Measurements from ENCODE around the gene EXOSC3. TPM values are rescaled to one million over a fixed set of nuclear protein-coding genes. Genes with fewer than 3 reads are reported as not detected.

The EXOSC3 gene
- total RNA-seq, 1 experiment from 2014 or later, result 81.0 TPM

GRCh38 chr9:37778534-37778933, 6.3 kb downstream of the EXOSC3 start:
- Mint-ChIP-seq H3K9me3 (no peaks in the 10 kb centered on the region), H3K27me3 (ENCODE audit: low read depth) (no peaks in the 10 kb centered on the region), H3K4me3 (no peak overlapping the region), H3K27ac (no peak overlapping the region; a peak in 1 of 7 replicates), H3K4me1 (peaks cover 3 to 6% of the 10 kb centered on the region in 2 experiments; a peak in 3 of 4 replicates), H3K36me3 (ENCODE audit: insufficient read depth in 1 of 3, low read depth in 3 of 3) (peaks cover 38 to 67% (median 61%) of the 10 kb centered on the region in 3 experiments; a peak in 6 of 7 replicates)
- no peak overlapping the region for H3K23ac ChIP-seq (ENCODE audit: insufficient read length, low read depth, low read length)
- no peak overlapping the region for H2BK12ac ChIP-seq (ENCODE audit: insufficient read length, low read depth, low read length)
- H2AK5ac ChIP-seq (ENCODE audit: insufficient read length, low read length), result no peak overlapping the region
- H3K27ac ChIP-seq (ENCODE audit: insufficient read length, low read depth, low read length), result no peak overlapping the region
- H2BK20ac ChIP-seq (ENCODE audit: low read depth, low read length, poor library complexity, severe bottlenecking), result no peak overlapping the region
- H4K91ac ChIP-seq (ENCODE audit: insufficient read length, low read depth, low read length), result no peak overlapping the region
- H3K4ac ChIP-seq (ENCODE audit: low read depth, low read length), result no peak overlapping the region
- peaks cover 2% of the 10 kb centered on the region for H3K79me1 ChIP-seq (ENCODE audit: insufficient read depth, low read depth, low read length, poor library complexity, severe bottlenecking)
- H3K9me3 ChIP-seq (ENCODE audit: control insufficient read depth, low read depth, low read length), result no peaks in the 10 kb centered on the region
- WGBS (ENCODE audit: extremely low coverage, insufficient read length, low lambda C conversion rate), result no CpG with 5 or more reads among the region's 2 CpGs
- H3K18ac ChIP-seq (ENCODE audit: insufficient read length, low read depth, low read length), result no peak overlapping the region
- no peak overlapping the region for H2BK120ac ChIP-seq (ENCODE audit: low read depth, low read length, poor library complexity, severe bottlenecking)
- no peak for DNase-seq
- no peak overlapping the region for H2BK5ac ChIP-seq (ENCODE audit: insufficient read length, low read length)
- TF ChIP-seq CTCF (conservative IDR thresholded peaks at IDR 0.05), result no peak
- H4K5ac ChIP-seq (ENCODE audit: insufficient read length, low read depth, low read length), result no peak overlapping the region
- H3K27me3 ChIP-seq (ENCODE audit: insufficient read depth, low read length), result no peaks in the 10 kb centered on the region
- H3K9ac ChIP-seq (ENCODE audit: extremely low read depth, insufficient read length, low read length), result no peak overlapping the region
- H3K4me2 ChIP-seq (ENCODE audit: insufficient read depth, insufficient read length, low read length), result no peak overlapping the region
- H2AFZ ChIP-seq (ENCODE audit: low read length), result no peak overlapping the region
- H4K20me1 ChIP-seq (ENCODE audit: control insufficient read depth, insufficient read depth, insufficient read length), result no peaks in the 10 kb centered on the region
- no peak overlapping the region for H3K56ac ChIP-seq (ENCODE audit: insufficient read length, low read depth, low read length)
- H3T11ph ChIP-seq (ENCODE audit: low read length), result no peak overlapping the region
- no peak overlapping the region for H4K8ac ChIP-seq (replicated peaks; ENCODE audit: insufficient read length, low read depth, low read length)
- H3K14ac ChIP-seq (ENCODE audit: insufficient read depth, low read length), result no peak overlapping the region
- no peaks in the 10 kb centered on the region for H3K23me2 ChIP-seq (ENCODE audit: insufficient read length, low read depth, low read length, poor library complexity, severe bottlenecking)
- no peaks in the 10 kb centered on the region for H3K4me1 ChIP-seq (ENCODE audit: insufficient read depth, low read length)
- H3K79me2 ChIP-seq (ENCODE audit: insufficient read depth, low read length), result peaks cover 6% of the 10 kb centered on the region; the same call in 1 of the 2 replicates
- no peak overlapping the region for H2BK15ac ChIP-seq (ENCODE audit: low read depth, low read length)
